ENCODE data around the gene CEP83.
"Not testable (repeated sequence)": the region's sequence is repeated elsewhere in the genome, so short reads cannot be mapped to it uniquely, and the experiment has no call there.

The CEP83 gene

DNA sequence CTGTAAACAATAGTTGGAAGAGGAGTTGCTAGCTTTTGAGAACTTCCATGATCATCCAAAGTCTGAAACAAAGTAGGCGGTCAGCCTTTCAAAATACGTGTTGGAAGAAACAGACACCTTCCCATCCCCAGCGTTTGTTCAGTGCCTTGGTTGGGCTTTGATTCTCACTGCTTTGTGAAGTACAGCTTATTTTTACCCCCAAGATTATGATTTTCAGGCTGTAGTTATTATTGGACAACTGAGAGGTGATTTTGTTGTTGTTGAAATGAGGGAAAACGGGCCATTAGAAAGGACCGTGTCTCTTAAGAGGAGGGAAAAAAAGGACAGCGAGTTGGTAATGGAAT lies 921 bp upstream of the CEP83 start:
- peak overlapping the region; percentile 80 for H3K27ac ChIP-seq (ENCODE audit: low read length)
- TF ChIP-seq EZH2 (IDR thresholded peaks at IDR 0.05; ENCODE audit: borderline replicate concordance, low read depth, low read length, severe bottlenecking) = no peak
- TF ChIP-seq, protein P1, sequence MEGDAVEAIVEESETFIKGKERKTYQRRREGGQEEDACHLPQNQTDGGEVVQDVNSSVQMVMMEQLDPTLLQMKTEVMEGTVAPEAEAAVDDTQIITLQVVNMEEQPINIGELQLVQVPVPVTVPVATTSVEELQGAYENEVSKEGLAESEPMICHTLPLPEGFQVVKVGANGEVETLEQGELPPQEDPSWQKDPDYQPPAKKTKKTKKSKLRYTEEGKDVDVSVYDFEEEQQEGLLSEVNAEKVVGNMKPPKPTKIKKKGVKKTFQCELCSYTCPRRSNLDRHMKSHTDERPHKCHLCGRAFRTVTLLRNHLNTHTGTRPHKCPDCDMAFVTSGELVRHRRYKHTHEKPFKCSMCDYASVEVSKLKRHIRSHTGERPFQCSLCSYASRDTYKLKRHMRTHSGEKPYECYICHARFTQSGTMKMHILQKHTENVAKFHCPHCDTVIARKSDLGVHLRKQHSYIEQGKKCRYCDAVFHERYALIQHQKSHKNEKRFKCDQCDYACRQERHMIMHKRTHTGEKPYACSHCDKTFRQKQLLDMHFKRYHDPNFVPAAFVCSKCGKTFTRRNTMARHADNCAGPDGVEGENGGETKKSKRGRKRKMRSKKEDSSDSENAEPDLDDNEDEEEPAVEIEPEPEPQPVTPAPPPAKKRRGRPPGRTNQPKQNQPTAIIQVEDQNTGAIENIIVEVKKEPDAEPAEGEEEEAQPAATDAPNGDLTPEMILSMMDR (IDR thresholded peaks at IDR 0.05; ENCODE audit: borderline replicate concordance, extremely low read depth, low read length, poor library complexity, severe bottlenecking) = no peak
- ATAC-seq (ENCODE audit: insufficient read depth, low read depth) = no peak
- H3K4me3 ChIP-seq (ENCODE audit: low read depth in 1 of 2, low read length in 2 of 2) = peak overlapping the region; percentile 42 to 76
- H3K4me1 ChIP-seq (ENCODE audit: insufficient read depth, low read length) = peaks cover 38% of the 10 kb centered on the region
- peak overlapping the region; percentile 73 for H3K9ac ChIP-seq (ENCODE audit: low read depth, low read length)
- H3K27me3 ChIP-seq (ENCODE audit: insufficient read depth, low read length, poor library complexity) = no peaks in the 10 kb centered on the region
- no peak for DNase-seq
- peak overlapping the region; percentile 83 for H3K4me2 ChIP-seq (ENCODE audit: insufficient read depth, low read length)
- H3K9me3 ChIP-seq (ENCODE audit: insufficient read depth, low read length, severe bottlenecking) = no peaks in the 10 kb centered on the region
- H2AFZ ChIP-seq (ENCODE audit: low read depth, low read length) = peak overlapping the region; percentile 87
- H3K79me2 ChIP-seq (ENCODE audit: insufficient read depth, low read length) = peaks cover 38% of the 10 kb centered on the region
- no peaks in the 10 kb centered on the region for H4K20me1 ChIP-seq (ENCODE audit: insufficient read depth, low read length)
- no peaks in the 10 kb centered on the region for H3K36me3 ChIP-seq (ENCODE audit: insufficient read depth, low read length)

DNA sequence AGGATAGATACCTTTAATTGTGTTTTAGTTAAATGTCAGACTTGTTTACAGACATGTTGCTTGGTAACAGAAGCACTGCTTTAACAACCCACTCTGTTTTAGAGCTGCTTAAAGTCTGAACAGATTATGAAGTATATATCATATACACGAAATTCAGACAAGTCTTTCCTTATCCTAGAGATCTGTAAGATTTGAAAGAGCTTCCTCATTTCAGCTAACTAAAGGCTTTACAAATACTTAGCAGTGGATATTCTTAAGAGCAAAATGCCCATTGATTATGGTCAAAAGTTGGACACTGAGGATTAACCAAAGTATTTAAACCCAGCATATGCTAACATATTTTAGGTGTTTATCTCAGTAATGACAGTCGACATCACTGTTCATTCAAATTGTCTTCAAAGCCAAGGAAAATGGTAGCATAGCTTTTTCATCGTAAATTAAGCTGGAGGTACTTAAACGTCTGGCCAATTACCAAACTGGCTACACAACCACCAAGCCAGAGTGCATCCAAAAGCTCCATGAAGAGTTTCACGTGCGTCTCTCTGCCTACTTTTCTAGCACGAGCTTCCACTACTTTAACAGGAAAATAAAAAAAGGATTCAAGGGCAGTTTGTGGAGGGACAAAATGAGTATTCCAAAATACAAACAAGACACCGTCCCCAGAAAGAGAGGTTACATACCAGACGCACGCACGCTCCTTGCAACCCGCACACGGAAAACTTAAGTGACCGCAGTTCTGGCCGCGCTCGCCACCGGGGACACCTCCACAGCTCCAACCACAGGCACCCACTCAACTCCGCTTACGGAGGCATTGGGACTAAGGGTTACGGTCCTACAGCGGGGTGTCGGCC lies 565 bp downstream of the CEP83 start:
- H3K27ac ChIP-seq (ENCODE audit: low read length) = peak overlapping the region; percentile 80
- no peaks in the 10 kb centered on the region for H3K9me3 ChIP-seq (ENCODE audit: insufficient read depth, low read length, severe bottlenecking)
- peaks cover 38% of the 10 kb centered on the region for H3K4me1 ChIP-seq (ENCODE audit: insufficient read depth, low read length)
- H3K4me2 ChIP-seq (ENCODE audit: insufficient read depth, low read length) = peak overlapping the region; percentile 83
- no peaks in the 10 kb centered on the region for H3K27me3 ChIP-seq (ENCODE audit: insufficient read depth, low read length, poor library complexity)
- H4K20me1 ChIP-seq (ENCODE audit: insufficient read depth, low read length) = no peaks in the 10 kb centered on the region
- H3K36me3 ChIP-seq (ENCODE audit: insufficient read depth, low read length) = peaks cover 13% of the 10 kb centered on the region
- peak overlapping the region; percentile 87 for H2AFZ ChIP-seq (ENCODE audit: low read depth, low read length)
- peak overlapping the region; percentile 42 to 76 for H3K4me3 ChIP-seq (ENCODE audit: low read depth in 1 of 2, low read length in 2 of 2)
- peak; percentile 54; the same call in 2 of the 3 replicates for ATAC-seq (ENCODE audit: insufficient read depth, low read depth)
- DNase-seq = no peak
- TF ChIP-seq EZH2 (IDR thresholded peaks at IDR 0.05; ENCODE audit: borderline replicate concordance, low read depth, low read length, severe bottlenecking) = no peak
- TF ChIP-seq, protein P1 (IDR thresholded peaks at IDR 0.05; ENCODE audit: borderline replicate concordance, extremely low read depth, low read length, poor library complexity, severe bottlenecking) = no peak
- peaks cover 48% of the 10 kb centered on the region for H3K79me2 ChIP-seq (ENCODE audit: insufficient read depth, low read length)
- peak overlapping the region; percentile 73 for H3K9ac ChIP-seq (ENCODE audit: low read depth, low read length)

DNA sequence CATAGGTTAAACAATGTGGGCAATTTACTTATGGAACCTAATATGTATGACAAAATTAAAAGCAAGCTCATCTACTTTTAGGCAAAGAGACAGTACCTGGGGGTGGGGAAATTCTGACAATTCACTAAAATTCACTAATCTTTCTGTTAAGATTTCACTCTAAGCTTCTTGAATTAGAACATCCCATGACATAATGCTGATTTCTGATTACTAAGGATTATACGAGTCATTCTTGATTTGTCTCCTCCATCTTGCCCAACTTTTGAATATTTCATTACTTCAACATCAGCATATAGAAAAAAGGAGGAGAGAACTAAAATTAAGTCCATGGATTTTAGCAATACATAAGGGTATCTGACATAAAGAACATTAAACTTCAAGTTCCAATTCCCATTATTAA lies 2.4 kb downstream of the CEP83 start:
- H3K27me3 ChIP-seq (ENCODE audit: insufficient read depth, low read length, poor library complexity) = no peaks in the 10 kb centered on the region
- peak overlapping the region; percentile 83 for H3K4me2 ChIP-seq (ENCODE audit: insufficient read depth, low read length)
- ATAC-seq (ENCODE audit: insufficient read depth, low read depth) (no peak), DNase-seq (no peak)
- H3K4me3 ChIP-seq (ENCODE audit: low read depth in 1 of 2, low read length in 2 of 2) = peak overlapping the region in 1 of 2 experiments; percentile 13; a peak in 1 of 4 replicates
- H4K20me1 ChIP-seq (ENCODE audit: insufficient read depth, low read length) = no peaks in the 10 kb centered on the region
- no peak overlapping the region for H3K27ac ChIP-seq (ENCODE audit: low read length)
- no peak overlapping the region for H2AFZ ChIP-seq (ENCODE audit: low read depth, low read length)
- peaks cover 63% of the 10 kb centered on the region for H3K79me2 ChIP-seq (ENCODE audit: insufficient read depth, low read length)
- no peaks in the 10 kb centered on the region for H3K9me3 ChIP-seq (ENCODE audit: insufficient read depth, low read length, severe bottlenecking)
- TF ChIP-seq EZH2 (IDR thresholded peaks at IDR 0.05; ENCODE audit: borderline replicate concordance, low read depth, low read length, severe bottlenecking) = no peak
- TF ChIP-seq, protein P1 (IDR thresholded peaks at IDR 0.05; ENCODE audit: borderline replicate concordance, extremely low read depth, low read length, poor library complexity, severe bottlenecking) = no peak
- peaks cover 30% of the 10 kb centered on the region for H3K36me3 ChIP-seq (ENCODE audit: insufficient read depth, low read length)
- H3K9ac ChIP-seq (ENCODE audit: low read depth, low read length) = no peak overlapping the region
- peaks cover 38% of the 10 kb centered on the region for H3K4me1 ChIP-seq (ENCODE audit: insufficient read depth, low read length)

DNA sequence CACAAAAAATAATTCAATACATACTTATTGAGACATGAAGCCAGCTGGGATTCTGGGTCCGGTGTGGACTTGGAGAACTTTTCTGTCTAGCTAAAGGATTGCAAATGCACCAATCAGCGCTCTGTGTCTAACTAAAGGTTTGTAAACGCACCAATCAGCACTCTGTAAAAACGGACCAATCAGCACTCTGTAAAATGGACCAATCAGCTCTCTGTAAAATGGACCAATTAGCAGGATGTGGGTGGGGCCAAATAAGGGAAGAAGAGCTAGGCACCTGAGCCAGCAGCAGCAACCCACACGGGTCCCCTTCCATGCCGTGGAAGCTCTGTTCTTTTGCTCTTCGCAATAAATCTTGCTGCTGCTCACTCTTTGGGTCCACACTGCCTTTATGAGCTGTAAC lies 5.3 kb downstream of the CEP83 start:
- H3K79me2 ChIP-seq (ENCODE audit: insufficient read depth, low read length) = peaks cover 71% of the 10 kb centered on the region
- ATAC-seq (ENCODE audit: insufficient read depth, low read depth) = not testable (repeated sequence)

More for the DNA sequence above, 5.3 kb downstream of the CEP83 start:
- DNase-seq; H3K9me3 ChIP-seq (ENCODE audit: insufficient read depth, low read length, severe bottlenecking); H3K4me2 ChIP-seq (ENCODE audit: insufficient read depth, low read length); H2AFZ ChIP-seq (ENCODE audit: low read depth, low read length); H4K20me1 ChIP-seq (ENCODE audit: insufficient read depth, low read length); H3K9ac ChIP-seq (ENCODE audit: low read depth, low read length); H3K27ac ChIP-seq (ENCODE audit: low read length); H3K27me3 ChIP-seq (ENCODE audit: insufficient read depth, low read length, poor library complexity); H3K4me3 ChIP-seq (ENCODE audit: low read depth in 1 of 2, low read length in 2 of 2): not testable (repeated sequence)
- Histone ChIP-seq H3K36me3 (ENCODE audit: insufficient read depth, low read length) (peaks cover 35% of the 10 kb centered on the region), H3K4me1 (ENCODE audit: insufficient read depth, low read length) (peaks cover 26% of the 10 kb centered on the region)

Data from DND-41 (cell line).